GM23338 (cell line): ENCODE data around the gene GDPD5. TPM values are rescaled to one million over a fixed set of nuclear protein-coding genes. Genes with fewer than 3 reads are reported as not detected.

ENCODE experiments used
- ATAC-seq: fragments of 200-7000 bp; cut with Tn5 transposase; 3 replicates; pipeline ENCODE4 v1.9.1; 2020
- DNase-seq: peaks from one replicate; pipeline ENCODE4 v3.0.0-alpha.2; 2015; ENCODE audit warnings: low spot score
- H2AFZ ChIP-seq: fragments of 200-600 bp; sonication (generic); 2 replicates; pipeline ENCODE4 v1.8.0; 2016; ENCODE audit warnings: antibody characterized with exemption, mild to moderate bottlenecking, moderate library complexity
- H3F3A ChIP-seq: fragments of 200-600 bp; sonication (generic); replicated peaks from 2 replicates; pipeline ENCODE4 v1.8.0; 2017; ENCODE audit warnings: antibody characterized with exemption, mixed run types, low read depth
- H3K27ac ChIP-seq: fragments of 200-600 bp; sonication (generic); 2 replicates; pipeline ENCODE4 v1.6.1; 2016; ENCODE audit warnings: low read depth
- H3K27me3 ChIP-seq: fragments of 200-600 bp; sonication (generic); 2 replicates; pipeline ENCODE4 v1.8.0; 2016; ENCODE audit warnings: mild to moderate bottlenecking, mixed run types, moderate library complexity; ENCODE audit not compliant: insufficient read depth
- H3K36me3 ChIP-seq: fragments of 200-600 bp; sonication (generic); 2 replicates; pipeline ENCODE4 v1.8.0; 2016; ENCODE audit warnings: mild to moderate bottlenecking; ENCODE audit not compliant: insufficient read depth
- H3K4me1 ChIP-seq: fragments of 200-600 bp; sonication (generic); 2 replicates; pipeline ENCODE4 v1.8.0; 2016; ENCODE audit warnings: mild to moderate bottlenecking, moderate library complexity; ENCODE audit not compliant: insufficient read depth
- H3K4me2 ChIP-seq: fragments of 200-600 bp; sonication (generic); 2 replicates; pipeline ENCODE4 v1.7.1; 2017; ENCODE audit warnings: mixed run types
- H3K4me3 ChIP-seq: fragments of 200-600 bp; sonication (generic); 2 replicates; pipeline ENCODE4 v1.6.1; 2016; ENCODE audit warnings: mixed run types
- H3K79me2 ChIP-seq: fragments of 200-600 bp; sonication (generic); replicated peaks from 2 replicates; pipeline ENCODE4 v1.8.0; 2017; ENCODE audit warnings: mild to moderate bottlenecking; ENCODE audit not compliant: insufficient read depth
- H3K9me2 ChIP-seq: fragments of 200-600 bp; sonication (generic); 2 replicates; pipeline ENCODE4 v1.8.0; 2017; ENCODE audit not compliant: insufficient read depth
- H4K20me1 ChIP-seq: fragments of 200-600 bp; sonication (generic); replicated peaks from 2 replicates; pipeline ENCODE4 v1.8.0; 2017; ENCODE audit warnings: mild to moderate bottlenecking; ENCODE audit not compliant: insufficient read depth
- H3K27ac Mint-ChIP-seq: 2 replicates; pipeline ENCODE4 v1.8.0; 2020; ENCODE audit warnings: inconsistent platforms, mild to moderate bottlenecking, moderate library complexity, mixed read lengths
- H3K27me3 Mint-ChIP-seq: 3 replicates; pipeline ENCODE4 v1.8.0; 2022; ENCODE audit warnings: low read depth, mild to moderate bottlenecking, moderate library complexity, mixed read lengths, inconsistent platforms; ENCODE audit not compliant: insufficient read depth, poor library complexity
- H3K36me3 Mint-ChIP-seq: 3 replicates; pipeline ENCODE4 v1.8.0; 2021; ENCODE audit warnings: low read depth, mild to moderate bottlenecking, inconsistent platforms, moderate library complexity, mixed read lengths
- H3K4me1 Mint-ChIP-seq: 3 replicates; pipeline ENCODE4 v1.8.0; 2020; ENCODE audit warnings: mild to moderate bottlenecking, inconsistent platforms, mixed read lengths
- H3K4me3 Mint-ChIP-seq: 3 replicates; pipeline ENCODE4 v1.8.0; 2021; ENCODE audit warnings: moderate library complexity, mild to moderate bottlenecking, inconsistent platforms, mixed read lengths
- H3K9me3 Mint-ChIP-seq: 3 replicates; pipeline ENCODE4 v1.8.0; 2020; ENCODE audit warnings: moderate library complexity, mild to moderate bottlenecking, inconsistent platforms, mixed read lengths
- CREB1 ChIP-seq: fragments of 250-450 bp; sonication (Bioruptor Pico); IDR thresholded peaks from 2 replicates; pipeline ENCODE4 v1.5.0; 2020; ENCODE audit warnings: low read depth, mild to moderate bottlenecking, moderate library complexity
- EZH2 ChIP-seq: fragments of 200-600 bp; sonication (generic); IDR thresholded peaks from one replicate; pipeline ENCODE4 v1.8.0; 2017; ENCODE audit warnings: antibody characterized with exemption, mild to moderate bottlenecking, low read depth; ENCODE audit not compliant: unreplicated experiment
- EZH2phosphoT487 ChIP-seq: fragments of 200-600 bp; sonication (generic); IDR thresholded peaks from one replicate; pipeline ENCODE4 v1.8.1; 2018; ENCODE audit warnings: antibody characterized with exemption; ENCODE audit not compliant: unreplicated experiment
- JUNB ChIP-seq: IDR thresholded peaks from one replicate; pipeline ENCODE4 v1.6.1; 2016; ENCODE audit warnings: antibody characterized with exemption; ENCODE audit not compliant: unreplicated experiment
- NANOG ChIP-seq: IDR thresholded peaks from 2 replicates; pipeline ENCODE4 v1.6.1; 2016; ENCODE audit warnings: antibody characterized with exemption, borderline replicate concordance
- POLR2AphosphoS5 ChIP-seq: IDR thresholded peaks from 2 replicates; pipeline ENCODE4 v1.6.1; 2016; ENCODE audit warnings: antibody characterized with exemption, low read depth
- REST ChIP-seq: IDR thresholded peaks from one replicate; pipeline ENCODE4 v1.6.1; 2018; ENCODE audit warnings: antibody characterized with exemption; ENCODE audit not compliant: unreplicated experiment
- STAT1 ChIP-seq: IDR thresholded peaks from one replicate; pipeline ENCODE4 v1.6.1; 2016; ENCODE audit warnings: antibody characterized with exemption; ENCODE audit not compliant: unreplicated experiment
- ZNF114 ChIP-seq: fragments of 250-450 bp; sonication (Bioruptor Pico); IDR thresholded peaks from 2 replicates; pipeline ENCODE4 v1.5.0; 2020; ENCODE audit warnings: mild to moderate bottlenecking, moderate library complexity
- ZNF331 ChIP-seq: fragments of 250-450 bp; sonication (Bioruptor Pico); IDR thresholded peaks from 2 replicates; pipeline ENCODE4 v1.5.0; 2020; ENCODE audit warnings: low read depth, mild to moderate bottlenecking, moderate library complexity
- polyA plus RNA-seq: library from polyadenylated mRNA; unstranded; fragments of >200 nt; fragmentation: Nextera tagmentation; extraction: Ambion mirVana; gene quantifications from 2 replicates; pipeline ENCODE4 v1.2.1, GENCODE V29; 2016
- total RNA-seq: library from RNA; depleted of rRNA; stranded (reverse); fragments of >200 nt; shearing (Covaris generic); gene quantifications from 2 replicates; pipeline ENCODE4 v1.2.3, GENCODE V29; 2014
- TF ChIP-seq, protein P1 (sequence below): IDR thresholded peaks from 2 replicates; pipeline ENCODE4 v1.6.1; 2016; ENCODE audit warnings: antibody characterized with exemption
- TF ChIP-seq, protein P2 (sequence below), 2 experiments: fragments of 200-600 bp in 1 of 2; sonication (generic) in 1 of 2; conservative IDR thresholded peaks; 2 replicates each; pipeline versions ENCODE4 v1.5.1 to v1.6.1; 2016 to 2017; ENCODE audit warnings: antibody characterized with exemption in 2 of 2, low read depth in 2 of 2, mild to moderate bottlenecking in 2 of 2, moderate library complexity in 1 of 2
- TF ChIP-seq, protein P3 (sequence below): fragments of 250-450 bp; sonication (Bioruptor Pico); IDR thresholded peaks from 2 replicates; pipeline ENCODE4 v1.5.0; 2020; ENCODE audit warnings: mild to moderate bottlenecking, moderate library complexity

Gene GDPD5
- total and polyA plus RNA-seq, 2 experiments from 2014 or later: 1.6 to 4.9 TPM

GRCh38 chr11:75482931-75483469 is 42.7 kb downstream of the GDPD5 start:
- H3K79me2 ChIP-seq: no peaks in the 10 kb centered on the region
- no peaks in the 10 kb centered on the region for H3K36me3 Mint-ChIP-seq
- TF ChIP-seq ZNF331 (no peak), EZH2phosphoT487 (no peak), EZH2 (no peak), NANOG (no peak), REST (no peak), CREB1 (CRISPR knock-in tag) (no peak), POLR2AphosphoS5 (no peak), STAT1 (no peak), ZNF114 (CRISPR knock-in tag) (no peak), JUNB (no peak)
- TF ChIP-seq, protein P1, sequence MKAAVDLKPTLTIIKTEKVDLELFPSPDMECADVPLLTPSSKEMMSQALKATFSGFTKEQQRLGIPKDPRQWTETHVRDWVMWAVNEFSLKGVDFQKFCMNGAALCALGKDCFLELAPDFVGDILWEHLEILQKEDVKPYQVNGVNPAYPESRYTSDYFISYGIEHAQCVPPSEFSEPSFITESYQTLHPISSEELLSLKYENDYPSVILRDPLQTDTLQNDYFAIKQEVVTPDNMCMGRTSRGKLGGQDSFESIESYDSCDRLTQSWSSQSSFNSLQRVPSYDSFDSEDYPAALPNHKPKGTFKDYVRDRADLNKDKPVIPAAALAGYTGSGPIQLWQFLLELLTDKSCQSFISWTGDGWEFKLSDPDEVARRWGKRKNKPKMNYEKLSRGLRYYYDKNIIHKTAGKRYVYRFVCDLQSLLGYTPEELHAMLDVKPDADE: no peak
- TF ChIP-seq, protein P2, sequence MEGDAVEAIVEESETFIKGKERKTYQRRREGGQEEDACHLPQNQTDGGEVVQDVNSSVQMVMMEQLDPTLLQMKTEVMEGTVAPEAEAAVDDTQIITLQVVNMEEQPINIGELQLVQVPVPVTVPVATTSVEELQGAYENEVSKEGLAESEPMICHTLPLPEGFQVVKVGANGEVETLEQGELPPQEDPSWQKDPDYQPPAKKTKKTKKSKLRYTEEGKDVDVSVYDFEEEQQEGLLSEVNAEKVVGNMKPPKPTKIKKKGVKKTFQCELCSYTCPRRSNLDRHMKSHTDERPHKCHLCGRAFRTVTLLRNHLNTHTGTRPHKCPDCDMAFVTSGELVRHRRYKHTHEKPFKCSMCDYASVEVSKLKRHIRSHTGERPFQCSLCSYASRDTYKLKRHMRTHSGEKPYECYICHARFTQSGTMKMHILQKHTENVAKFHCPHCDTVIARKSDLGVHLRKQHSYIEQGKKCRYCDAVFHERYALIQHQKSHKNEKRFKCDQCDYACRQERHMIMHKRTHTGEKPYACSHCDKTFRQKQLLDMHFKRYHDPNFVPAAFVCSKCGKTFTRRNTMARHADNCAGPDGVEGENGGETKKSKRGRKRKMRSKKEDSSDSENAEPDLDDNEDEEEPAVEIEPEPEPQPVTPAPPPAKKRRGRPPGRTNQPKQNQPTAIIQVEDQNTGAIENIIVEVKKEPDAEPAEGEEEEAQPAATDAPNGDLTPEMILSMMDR (conservative IDR thresholded peaks at IDR 0.05; ENCODE audit: low read depth in 2 of 2): no peak
- TF ChIP-seq, protein P3, sequence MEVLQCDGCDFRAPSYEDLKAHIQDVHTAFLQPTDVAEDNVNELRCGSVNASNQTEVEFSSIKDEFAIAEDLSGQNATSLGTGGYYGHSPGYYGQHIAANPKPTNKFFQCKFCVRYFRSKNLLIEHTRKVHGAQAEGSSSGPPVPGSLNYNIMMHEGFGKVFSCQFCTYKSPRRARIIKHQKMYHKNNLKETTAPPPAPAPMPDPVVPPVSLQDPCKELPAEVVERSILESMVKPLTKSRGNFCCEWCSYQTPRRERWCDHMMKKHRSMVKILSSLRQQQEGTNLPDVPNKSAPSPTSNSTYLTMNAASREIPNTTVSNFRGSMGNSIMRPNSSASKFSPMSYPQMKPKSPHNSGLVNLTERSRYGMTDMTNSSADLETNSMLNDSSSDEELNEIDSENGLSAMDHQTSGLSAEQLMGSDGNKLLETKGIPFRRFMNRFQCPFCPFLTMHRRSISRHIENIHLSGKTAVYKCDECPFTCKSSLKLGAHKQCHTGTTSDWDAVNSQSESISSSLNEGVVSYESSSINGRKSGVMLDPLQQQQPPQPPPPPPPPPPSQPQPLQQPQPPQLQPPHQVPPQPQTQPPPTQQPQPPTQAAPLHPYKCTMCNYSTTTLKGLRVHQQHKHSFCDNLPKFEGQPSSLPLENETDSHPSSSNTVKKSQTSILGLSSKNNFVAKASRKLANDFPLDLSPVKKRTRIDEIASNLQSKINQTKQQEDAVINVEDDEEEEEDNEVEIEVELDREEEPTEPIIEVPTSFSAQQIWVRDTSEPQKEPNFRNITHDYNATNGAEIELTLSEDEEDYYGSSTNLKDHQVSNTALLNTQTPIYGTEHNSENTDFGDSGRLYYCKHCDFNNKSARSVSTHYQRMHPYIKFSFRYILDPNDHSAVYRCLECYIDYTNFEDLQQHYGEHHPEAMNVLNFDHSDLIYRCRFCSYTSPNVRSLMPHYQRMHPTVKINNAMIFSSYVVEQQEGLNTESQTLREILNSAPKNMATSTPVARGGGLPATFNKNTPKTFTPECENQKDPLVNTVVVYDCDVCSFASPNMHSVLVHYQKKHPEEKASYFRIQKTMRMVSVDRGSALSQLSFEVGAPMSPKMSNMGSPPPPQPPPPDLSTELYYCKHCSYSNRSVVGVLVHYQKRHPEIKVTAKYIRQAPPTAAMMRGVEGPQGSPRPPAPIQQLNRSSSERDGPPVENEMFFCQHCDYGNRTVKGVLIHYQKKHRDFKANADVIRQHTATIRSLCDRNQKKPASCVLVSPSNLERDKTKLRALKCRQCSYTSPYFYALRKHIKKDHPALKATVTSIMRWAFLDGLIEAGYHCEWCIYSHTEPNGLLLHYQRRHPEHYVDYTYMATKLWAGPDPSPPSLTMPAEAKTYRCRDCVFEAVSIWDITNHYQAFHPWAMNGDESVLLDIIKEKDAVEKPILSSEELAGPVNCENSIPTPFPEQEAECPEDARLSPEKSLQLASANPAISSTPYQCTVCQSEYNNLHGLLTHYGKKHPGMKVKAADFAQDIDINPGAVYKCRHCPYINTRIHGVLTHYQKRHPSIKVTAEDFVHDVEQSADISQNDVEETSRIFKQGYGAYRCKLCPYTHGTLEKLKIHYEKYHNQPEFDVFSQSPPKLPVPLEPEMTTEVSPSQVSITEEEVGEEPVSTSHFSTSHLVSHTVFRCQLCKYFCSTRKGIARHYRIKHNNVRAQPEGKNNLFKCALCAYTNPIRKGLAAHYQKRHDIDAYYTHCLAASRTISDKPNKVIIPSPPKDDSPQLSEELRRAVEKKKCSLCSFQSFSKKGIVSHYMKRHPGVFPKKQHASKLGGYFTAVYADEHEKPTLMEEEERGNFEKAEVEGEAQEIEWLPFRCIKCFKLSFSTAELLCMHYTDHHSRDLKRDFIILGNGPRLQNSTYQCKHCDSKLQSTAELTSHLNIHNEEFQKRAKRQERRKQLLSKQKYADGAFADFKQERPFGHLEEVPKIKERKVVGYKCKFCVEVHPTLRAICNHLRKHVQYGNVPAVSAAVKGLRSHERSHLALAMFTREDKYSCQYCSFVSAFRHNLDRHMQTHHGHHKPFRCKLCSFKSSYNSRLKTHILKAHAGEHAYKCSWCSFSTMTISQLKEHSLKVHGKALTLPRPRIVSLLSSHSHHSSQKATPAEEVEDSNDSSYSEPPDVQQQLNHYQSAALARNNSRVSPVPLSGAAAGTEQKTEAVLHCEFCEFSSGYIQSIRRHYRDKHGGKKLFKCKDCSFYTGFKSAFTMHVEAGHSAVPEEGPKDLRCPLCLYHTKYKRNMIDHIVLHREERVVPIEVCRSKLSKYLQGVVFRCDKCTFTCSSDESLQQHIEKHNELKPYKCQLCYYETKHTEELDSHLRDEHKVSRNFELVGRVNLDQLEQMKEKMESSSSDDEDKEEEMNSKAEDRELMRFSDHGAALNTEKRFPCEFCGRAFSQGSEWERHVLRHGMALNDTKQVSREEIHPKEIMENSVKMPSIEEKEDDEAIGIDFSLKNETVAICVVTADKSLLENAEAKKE: no peak
- DNase-seq: no peak
- peaks cover 10% of the 10 kb centered on the region for H3K27me3 Mint-ChIP-seq
- no peaks in the 10 kb centered on the region for H3K27me3 ChIP-seq
- no peak overlapping the region for H3K4me2 ChIP-seq
- H3K27ac ChIP-seq: no peak overlapping the region
- ATAC-seq: no peak
- H3K9me2 ChIP-seq: no peaks in the 10 kb centered on the region
- no peak overlapping the region for H3K4me3 Mint-ChIP-seq
- peaks cover 6% of the 10 kb centered on the region; the same call in 2 of the 3 replicates for H3K4me1 Mint-ChIP-seq
- no peaks in the 10 kb centered on the region for H3K9me3 Mint-ChIP-seq
- H3F3A ChIP-seq: no peaks in the 10 kb centered on the region
- H4K20me1 ChIP-seq: no peaks in the 10 kb centered on the region
- no peak overlapping the region for H3K27ac Mint-ChIP-seq
- no peaks in the 10 kb centered on the region for H3K36me3 ChIP-seq
- no peak overlapping the region for H2AFZ ChIP-seq
- no peak overlapping the region for H3K4me3 ChIP-seq
- no peaks in the 10 kb centered on the region for H3K4me1 ChIP-seq
